H9 (cell line): ENCODE results near the gene COQ8B. TPM values are rescaled to one million over a fixed set of nuclear protein-coding genes. Genes with fewer than 3 reads are reported as not detected.

ENCODE experiments used
- DNase-seq: peaks from one replicate; pipeline ENCODE4 v3.0.0-alpha.2; 2017
- H2AFZ ChIP-seq: one replicate; pipeline ENCODE4 v1.6.1; 2013; ENCODE audit warnings: mild to moderate bottlenecking, low read length, control low read depth, moderate library complexity
- H2AK5ac ChIP-seq: 2 replicates; pipeline ENCODE4 v1.6.1; 2013; ENCODE audit warnings: low read length, control low read depth, mixed read lengths; ENCODE audit not compliant: insufficient read length
- H2BK120ac ChIP-seq: one replicate; pipeline ENCODE4 v1.6.1; 2013; ENCODE audit warnings: low read depth, mild to moderate bottlenecking, low read length, control low read depth, inconsistent platforms; ENCODE audit not compliant: poor library complexity, severe bottlenecking
- H2BK12ac ChIP-seq: 2 replicates; pipeline ENCODE4 v1.6.1; 2013; ENCODE audit warnings: low read length, control low read depth, mixed read lengths, low read depth; ENCODE audit not compliant: insufficient read length
- H2BK15ac ChIP-seq: 2 replicates; pipeline ENCODE4 v1.6.1; 2013; ENCODE audit warnings: low read depth, low read length, control low read depth
- H2BK20ac ChIP-seq: one replicate; pipeline ENCODE4 v1.6.1; 2013; ENCODE audit warnings: low read depth, mild to moderate bottlenecking, low read length, control low read depth, inconsistent platforms; ENCODE audit not compliant: poor library complexity, severe bottlenecking
- H2BK5ac ChIP-seq: 2 replicates; pipeline ENCODE4 v1.6.1; 2013; ENCODE audit warnings: low read length, control low read depth, mixed read lengths; ENCODE audit not compliant: insufficient read length
- H3K14ac ChIP-seq: 2 replicates; pipeline ENCODE4 v1.6.1; 2013; ENCODE audit warnings: low read length, control low read depth; ENCODE audit not compliant: insufficient read depth
- H3K18ac ChIP-seq: 2 replicates; pipeline ENCODE4 v1.6.1; 2013; ENCODE audit warnings: low read depth, mild to moderate bottlenecking, mixed read lengths, low read length, control low read depth; ENCODE audit not compliant: insufficient read length
- H3K23ac ChIP-seq: 2 replicates; pipeline ENCODE4 v1.6.1; 2013; ENCODE audit warnings: low read length, control low read depth, mixed read lengths, low read depth; ENCODE audit not compliant: insufficient read length
- H3K23me2 ChIP-seq: 2 replicates; pipeline ENCODE4 v1.6.1; 2013; ENCODE audit warnings: low read depth, mild to moderate bottlenecking, mixed read lengths, low read length, control low read depth; ENCODE audit not compliant: insufficient read length, poor library complexity, severe bottlenecking
- H3K27ac ChIP-seq: 2 replicates; pipeline ENCODE4 v1.5.1; 2013; ENCODE audit warnings: low read length, control low read depth, mixed read lengths, low read depth; ENCODE audit not compliant: insufficient read length
- H3K27me3 ChIP-seq: 2 replicates; pipeline ENCODE4 v1.6.1; 2013; ENCODE audit warnings: low read length, control low read depth, inconsistent platforms; ENCODE audit not compliant: insufficient read depth
- H3K4ac ChIP-seq: 2 replicates; pipeline ENCODE4 v1.6.1; 2013; ENCODE audit warnings: low read depth, mild to moderate bottlenecking, control low read depth, inconsistent platforms, low read length, moderate library complexity
- H3K4me1 ChIP-seq: 2 replicates; pipeline ENCODE4 v1.6.1; 2013; ENCODE audit warnings: low read length, control low read depth, inconsistent platforms; ENCODE audit not compliant: insufficient read depth
- H3K4me2 ChIP-seq: 2 replicates; pipeline ENCODE4 v1.6.1; 2013; ENCODE audit warnings: low read length, control low read depth, mixed read lengths; ENCODE audit not compliant: insufficient read length, insufficient read depth
- H3K56ac ChIP-seq: 2 replicates; pipeline ENCODE4 v1.6.1; 2013; ENCODE audit warnings: low read depth, mild to moderate bottlenecking, mixed read lengths, low read length, control low read depth; ENCODE audit not compliant: insufficient read length
- H3K79me1 ChIP-seq: 2 replicates; pipeline ENCODE4 v1.6.1; 2013; ENCODE audit warnings: low read depth, mild to moderate bottlenecking, moderate library complexity, low read length, control low read depth, inconsistent platforms; ENCODE audit not compliant: insufficient read depth, poor library complexity, severe bottlenecking
- H3K79me2 ChIP-seq: 2 replicates; pipeline ENCODE4 v1.6.1; 2013; ENCODE audit warnings: low read length, control low read depth, inconsistent platforms; ENCODE audit not compliant: insufficient read depth
- H3K9ac ChIP-seq: 2 replicates; pipeline ENCODE4 v1.6.1; 2013; ENCODE audit warnings: low read length, control low read depth, mixed read lengths; ENCODE audit not compliant: insufficient read length; ENCODE audit errors: extremely low read depth
- H3K9me3 ChIP-seq: one replicate; pipeline ENCODE4 v1.6.1; 2013; ENCODE audit warnings: low read depth, low read length, inconsistent platforms; ENCODE audit not compliant: control insufficient read depth
- H3T11ph ChIP-seq: one replicate; pipeline ENCODE4 v1.6.1; 2013; ENCODE audit warnings: mild to moderate bottlenecking, low read length, control low read depth, inconsistent platforms
- H4K20me1 ChIP-seq: one replicate; pipeline ENCODE4 v1.6.1; 2013; ENCODE audit not compliant: control insufficient read depth, insufficient read length, insufficient read depth
- H4K5ac ChIP-seq: 2 replicates; pipeline ENCODE4 v1.6.1; 2013; ENCODE audit warnings: low read depth, mild to moderate bottlenecking, mixed read lengths, low read length, control low read depth; ENCODE audit not compliant: insufficient read length
- H4K8ac ChIP-seq: replicated peaks from 2 replicates; pipeline ENCODE4 v1.6.1; 2013; ENCODE audit warnings: low read length, control low read depth, mixed read lengths, low read depth; ENCODE audit not compliant: insufficient read length
- H4K91ac ChIP-seq: 2 replicates; pipeline ENCODE4 v1.6.1; 2013; ENCODE audit warnings: low read depth, mild to moderate bottlenecking, moderate library complexity, mixed read lengths, low read length, control low read depth; ENCODE audit not compliant: insufficient read length
- H3K27ac Mint-ChIP-seq, 3 experiments: 2 replicates in 2 of 3; 3 replicates in 1 of 3; pipeline ENCODE4 v1.8.0; 2020 to 2021; ENCODE audit warnings: mixed read lengths in 3 of 3, mild to moderate bottlenecking in 1 of 3, moderate library complexity in 1 of 3
- H3K27me3 Mint-ChIP-seq: 2 replicates; pipeline ENCODE4 v1.8.0; 2021; ENCODE audit warnings: low read depth, mild to moderate bottlenecking, moderate library complexity, mixed read lengths
- H3K36me3 Mint-ChIP-seq, 3 experiments: 2 replicates in 2 of 3; 3 replicates in 1 of 3; pipeline ENCODE4 v1.8.0; 2020 to 2021; ENCODE audit warnings: low read depth in 3 of 3, mixed read lengths in 3 of 3; ENCODE audit not compliant: insufficient read depth in 1 of 3
- H3K4me1 Mint-ChIP-seq, 2 experiments: 2 replicates each; pipeline ENCODE4 v1.8.0; 2020; ENCODE audit warnings: mixed read lengths in 2 of 2
- H3K4me3 Mint-ChIP-seq, 2 experiments: 2 replicates in 1 of 2; 3 replicates in 1 of 2; pipeline ENCODE4 v1.8.0; 2020 to 2021; ENCODE audit warnings: mild to moderate bottlenecking in 2 of 2, mixed read lengths in 2 of 2, moderate library complexity in 1 of 2
- H3K9me3 Mint-ChIP-seq, 2 experiments: 2 replicates in 1 of 2; 3 replicates in 1 of 2; pipeline ENCODE4 v1.8.0; 2020; ENCODE audit warnings: mild to moderate bottlenecking in 2 of 2, mixed read lengths in 2 of 2, moderate library complexity in 1 of 2
- CTCF ChIP-seq: fragments of 200-600 bp; sonication (generic); conservative IDR thresholded peaks from 3 replicates; pipeline ENCODE4 v1.8.0; 2021; ENCODE audit warnings: antibody characterized with exemption, mild to moderate bottlenecking
- WGBS: extraction: QIAGEN DNeasy Blood & Tissue Kit; methylation state at CpG from one replicate; pipeline ENCODE4 v1.1.7; 2013; ENCODE audit warnings: missing lambda C conversion rate, low lambda C conversion rate, mixed read lengths; ENCODE audit not compliant: insufficient read length; ENCODE audit errors: extremely low coverage; 5-methylcytosine and 5-hydroxymethylcytosine counted together
- total RNA-seq: library from RNA; stranded (reverse); gene quantifications from 2 replicates; pipeline ENCODE4 v1.2.1, GENCODE V29; 2021

The COQ8B gene
- total RNA-seq, 1 experiment from 2014 or later, result 40.5 TPM

GRCh38 chr19:40646743-40647254 is 69.9 kb downstream of the COQ8B start:
- no peak overlapping the region for H3K4me3 Mint-ChIP-seq
- H2AFZ ChIP-seq, result no peak overlapping the region
- no CpG with 5 or more reads among the region's 5 CpGs for WGBS
- H3K9me3 Mint-ChIP-seq, result peaks cover 3 to 6% of the 10 kb centered on the region in 2 experiments; a peak in 3 of 5 replicates
- no peak overlapping the region for H2BK15ac ChIP-seq
- no peaks in the 10 kb centered on the region for H3K79me2 ChIP-seq
- no peak overlapping the region for H3K4ac ChIP-seq
- peaks cover 13% of the 10 kb centered on the region for H3K27me3 Mint-ChIP-seq
- H4K20me1 ChIP-seq, result no peaks in the 10 kb centered on the region
- H3K4me1 Mint-ChIP-seq, result peaks cover 0 to 3% of the 10 kb centered on the region in 2 experiments; a peak in 1 of 4 replicates
- H4K91ac ChIP-seq, result no peak overlapping the region
- H3K18ac ChIP-seq, result no peak overlapping the region
- H4K8ac ChIP-seq, result no peak overlapping the region
- no peak overlapping the region for H2BK5ac ChIP-seq
- TF ChIP-seq CTCF, result no peak
- no peaks in the 10 kb centered on the region for H3K79me1 ChIP-seq
- no peak overlapping the region for H3K27ac Mint-ChIP-seq
- H3K56ac ChIP-seq, result no peak overlapping the region
- H3K27me3 ChIP-seq, result no peaks in the 10 kb centered on the region
- no peaks in the 10 kb centered on the region for H3K9me3 ChIP-seq
- no peak overlapping the region for H3K23ac ChIP-seq
- no peak overlapping the region for H3T11ph ChIP-seq
- H4K5ac ChIP-seq, result no peak overlapping the region
- no peak overlapping the region for H2BK120ac ChIP-seq
- H3K27ac ChIP-seq, result no peak overlapping the region
- no peak overlapping the region for H3K14ac ChIP-seq
- peaks cover 0 to 3% (median 0%) of the 10 kb centered on the region in 3 experiments; a peak in 4 of 7 replicates for H3K36me3 Mint-ChIP-seq
- no peaks in the 10 kb centered on the region for H3K4me1 ChIP-seq
- H2BK12ac ChIP-seq, result no peak overlapping the region
- H2AK5ac ChIP-seq, result no peak overlapping the region
- H3K4me2 ChIP-seq, result no peak overlapping the region
- DNase-seq, result no peak
- no peaks in the 10 kb centered on the region for H3K23me2 ChIP-seq
- H2BK20ac ChIP-seq, result no peak overlapping the region
- H3K9ac ChIP-seq, result no peak overlapping the region
